NB4 (cell line): ENCODE results near the gene SEPTIN6.

Experiments
- DNase-seq: peaks from one replicate; pipeline ENCODE4 v3.0.0; 2010; ENCODE audit warnings: low read depth
- H3K4me3 ChIP-seq: one replicate; pipeline ENCODE4 v1.5.1; 2011; ENCODE audit warnings: mild to moderate bottlenecking, low read depth, low read length, moderate library complexity
- MYC ChIP-seq: IDR thresholded peaks from 2 replicates; pipeline ENCODE4 v1.6.1; 2011; ENCODE audit warnings: low read depth, low read length
- POLR2A ChIP-seq: IDR thresholded peaks from 2 replicates; pipeline ENCODE4 v1.6.1; 2011; ENCODE audit warnings: mild to moderate bottlenecking; ENCODE audit not compliant: insufficient read length; ENCODE audit errors: extremely low read depth
- TF ChIP-seq, protein P1 (sequence below): IDR thresholded peaks from 2 replicates; pipeline ENCODE4 v1.6.1; 2011; ENCODE audit warnings: low read depth, low read length
- TF ChIP-seq, protein P2 (sequence below): IDR thresholded peaks from one replicate; pipeline ENCODE4 v1.5.1; 2012; ENCODE audit warnings: low read depth, low read length

Gene SEPTIN6

DNA sequence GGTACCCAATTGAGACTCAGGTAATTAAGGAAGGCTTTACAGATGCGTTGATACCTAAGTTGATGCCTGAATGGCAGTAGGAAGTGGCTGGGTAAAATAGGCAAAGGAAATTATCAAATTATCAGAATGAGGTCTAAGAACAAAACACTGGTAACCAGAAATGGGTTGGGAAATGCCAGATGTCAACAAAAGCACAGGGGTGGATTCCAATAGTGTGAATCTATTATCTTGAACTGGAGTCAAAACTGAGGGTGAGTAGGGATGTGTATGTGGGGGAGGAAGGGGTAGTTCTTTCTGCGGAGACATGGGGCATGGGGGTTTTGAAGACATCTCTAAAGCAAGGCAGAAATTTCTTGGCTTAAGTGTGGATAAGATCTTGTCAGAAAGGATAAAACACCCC, 16.0 kb upstream of the SEPTIN6 start:
- no peak overlapping the region for H3K4me3 ChIP-seq
- no peak for TF ChIP-seq POLR2A
- TF ChIP-seq, protein P1, sequence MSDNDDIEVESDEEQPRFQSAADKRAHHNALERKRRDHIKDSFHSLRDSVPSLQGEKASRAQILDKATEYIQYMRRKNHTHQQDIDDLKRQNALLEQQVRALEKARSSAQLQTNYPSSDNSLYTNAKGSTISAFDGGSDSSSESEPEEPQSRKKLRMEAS = no peak

DNA sequence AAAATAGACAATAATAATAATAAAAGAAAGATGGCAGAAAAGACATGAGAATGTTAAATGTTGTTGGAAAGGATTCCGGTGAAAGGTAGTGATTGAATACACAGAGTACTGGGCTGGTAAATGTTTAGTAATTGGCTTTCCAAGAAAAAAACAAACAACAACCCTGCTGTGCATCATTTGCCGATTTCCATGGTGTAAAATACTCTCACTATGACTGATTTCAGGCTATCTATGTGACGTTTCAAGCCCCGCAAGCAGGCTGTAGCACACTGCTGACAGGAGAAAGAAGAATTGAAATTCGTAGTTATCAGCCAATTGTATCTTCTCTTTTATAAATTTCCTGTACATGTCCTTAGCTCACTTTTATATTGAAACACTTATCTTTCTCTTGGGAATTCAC, 13.6 kb upstream of the SEPTIN6 start:
- no peak for DNase-seq
- TF ChIP-seq, protein P1 = no peak
- TF ChIP-seq, protein P2, sequence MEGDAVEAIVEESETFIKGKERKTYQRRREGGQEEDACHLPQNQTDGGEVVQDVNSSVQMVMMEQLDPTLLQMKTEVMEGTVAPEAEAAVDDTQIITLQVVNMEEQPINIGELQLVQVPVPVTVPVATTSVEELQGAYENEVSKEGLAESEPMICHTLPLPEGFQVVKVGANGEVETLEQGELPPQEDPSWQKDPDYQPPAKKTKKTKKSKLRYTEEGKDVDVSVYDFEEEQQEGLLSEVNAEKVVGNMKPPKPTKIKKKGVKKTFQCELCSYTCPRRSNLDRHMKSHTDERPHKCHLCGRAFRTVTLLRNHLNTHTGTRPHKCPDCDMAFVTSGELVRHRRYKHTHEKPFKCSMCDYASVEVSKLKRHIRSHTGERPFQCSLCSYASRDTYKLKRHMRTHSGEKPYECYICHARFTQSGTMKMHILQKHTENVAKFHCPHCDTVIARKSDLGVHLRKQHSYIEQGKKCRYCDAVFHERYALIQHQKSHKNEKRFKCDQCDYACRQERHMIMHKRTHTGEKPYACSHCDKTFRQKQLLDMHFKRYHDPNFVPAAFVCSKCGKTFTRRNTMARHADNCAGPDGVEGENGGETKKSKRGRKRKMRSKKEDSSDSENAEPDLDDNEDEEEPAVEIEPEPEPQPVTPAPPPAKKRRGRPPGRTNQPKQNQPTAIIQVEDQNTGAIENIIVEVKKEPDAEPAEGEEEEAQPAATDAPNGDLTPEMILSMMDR = no peak
- no peak for TF ChIP-seq MYC
- TF ChIP-seq POLR2A = no peak
- H3K4me3 ChIP-seq = no peak overlapping the region

More for the DNA sequence above, 16.0 kb upstream of the SEPTIN6 start:
- no peak for DNase-seq

DNA sequence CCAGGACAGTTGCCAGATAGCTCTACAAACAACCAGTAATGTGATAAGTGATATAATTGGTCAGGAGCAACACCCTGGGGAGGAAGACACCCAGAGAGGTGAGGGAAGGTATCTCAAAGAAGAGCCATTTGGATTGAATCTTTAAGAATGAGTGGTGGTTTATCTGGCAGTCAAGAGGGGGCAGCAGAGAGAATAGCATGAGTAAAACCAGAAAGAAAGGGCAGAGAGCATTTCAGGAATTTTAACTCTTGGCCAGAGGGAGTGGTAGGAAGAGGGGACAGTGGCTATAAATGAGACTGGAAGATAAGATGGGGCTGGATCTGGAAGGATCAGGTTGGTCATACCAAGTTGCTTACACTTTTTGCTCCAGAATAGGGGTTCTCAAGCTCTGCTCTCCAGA, 5.9 kb upstream of the SEPTIN6 start:
- TF ChIP-seq, protein P1 = 0 out of 2 replicates have a peak, but pooled peaks have one; percentile 6
- TF ChIP-seq POLR2A (no peak), MYC (no peak)
- TF ChIP-seq, protein P2 = peak; percentile 73
- H3K4me3 ChIP-seq = no peak overlapping the region
- peak; percentile 64 for DNase-seq

DNA sequence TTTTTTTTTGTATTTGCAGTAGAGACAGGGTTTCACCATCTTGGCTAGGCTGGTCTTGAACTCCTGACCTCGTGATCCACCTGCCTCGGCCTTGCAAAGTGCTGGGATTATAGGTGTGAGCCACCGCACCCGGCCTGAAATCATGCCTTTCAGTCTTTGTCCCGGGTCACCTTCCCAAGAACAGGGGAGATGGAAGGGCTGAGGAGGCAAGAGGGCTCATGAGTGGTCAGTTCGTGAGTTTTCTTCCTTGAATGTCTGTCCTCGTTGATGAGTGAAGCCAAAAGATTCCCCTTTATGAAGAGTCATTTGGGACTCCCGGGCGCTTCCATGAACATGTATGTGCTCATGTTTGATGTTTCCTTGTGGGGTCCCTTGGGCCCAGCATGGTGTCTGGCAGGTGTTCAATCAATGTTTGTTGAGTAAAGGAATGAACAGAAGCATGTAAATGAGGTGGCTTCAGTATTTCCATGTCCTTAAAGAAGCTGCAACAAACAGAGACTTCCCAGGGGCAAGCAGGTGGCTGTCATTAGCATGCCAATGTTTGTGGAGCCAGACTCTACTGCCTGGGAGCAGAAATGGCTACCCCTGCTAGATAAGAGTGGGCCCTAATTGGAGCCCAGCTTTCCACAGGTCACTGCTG, 3.4 kb upstream of the SEPTIN6 start:
- TF ChIP-seq, protein P2 = no peak
- TF ChIP-seq, protein P1 = no peak
- TF ChIP-seq POLR2A = no peak
- TF ChIP-seq MYC = no peak
- no peak for DNase-seq
- H3K4me3 ChIP-seq = no peak overlapping the region

DNA sequence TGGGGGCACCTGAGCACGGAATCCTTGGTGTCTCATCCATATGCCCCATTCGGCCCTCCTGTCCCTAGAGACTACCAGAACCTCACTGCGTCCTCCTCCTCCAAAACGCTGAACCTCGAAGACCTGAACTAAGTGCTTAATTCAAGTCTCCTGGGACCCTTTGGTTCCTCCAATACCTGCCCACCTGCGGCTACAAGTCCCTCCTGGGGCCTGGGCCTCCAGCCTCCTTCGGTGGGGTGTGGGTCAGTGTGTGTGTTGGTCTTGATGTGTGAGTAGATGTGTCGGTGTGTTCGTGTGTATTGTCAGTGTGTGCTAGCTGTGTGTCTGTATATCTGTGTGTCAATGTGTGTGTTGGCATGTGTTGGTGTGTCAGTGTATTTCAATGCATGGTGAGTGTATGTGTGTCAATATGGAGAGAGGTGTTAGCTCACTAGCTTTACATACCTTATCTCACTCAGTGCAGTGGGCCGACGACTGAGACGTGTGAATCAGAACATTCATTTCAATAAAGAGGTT, 2.6 kb upstream of the SEPTIN6 start:
- TF ChIP-seq POLR2A (no peak), MYC (no peak)
- TF ChIP-seq, protein P2 = no peak
- TF ChIP-seq, protein P1 = no peak
- H3K4me3 ChIP-seq = no peak overlapping the region
- DNase-seq = no peak
